NCI-H748 (cell line): ENCODE results near the gene KCNK13.
"Not testable (repeated sequence)": the region's sequence is repeated elsewhere in the genome, so short reads cannot be mapped to it uniquely, and the experiment has no call there.

Experiments used
- DNase-seq: peaks from one replicate; lab custom pipeline; 2025; ENCODE audit not compliant: unreplicated experiment; lab: John Stamatoyannopoulos, UW

The KCNK13 gene

GRCh38 chr14:90191154-90191553 is 129.4 kb downstream of the KCNK13 start:
- no peak for DNase-seq

DNA sequence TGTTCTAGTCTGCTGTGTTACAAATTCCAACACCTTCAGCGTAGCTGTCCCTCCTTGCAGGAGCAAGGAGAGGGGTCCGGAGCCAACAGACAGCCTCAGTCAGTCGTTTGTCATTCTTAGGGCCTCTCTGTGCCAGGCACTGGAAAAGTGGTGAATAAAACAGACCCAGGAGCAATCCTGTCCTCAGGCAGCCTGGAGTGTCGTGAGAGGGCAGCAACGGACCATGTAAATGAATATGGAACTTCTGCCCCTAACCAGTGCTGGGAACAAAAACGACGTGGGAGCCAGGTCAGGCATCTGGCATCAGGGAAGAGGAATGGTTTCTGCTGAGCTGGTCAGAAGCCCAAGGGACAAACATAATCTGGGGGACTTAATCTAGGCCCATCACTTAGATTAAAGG is 129.8 kb downstream of the KCNK13 start:
- no peak for DNase-seq

DNA sequence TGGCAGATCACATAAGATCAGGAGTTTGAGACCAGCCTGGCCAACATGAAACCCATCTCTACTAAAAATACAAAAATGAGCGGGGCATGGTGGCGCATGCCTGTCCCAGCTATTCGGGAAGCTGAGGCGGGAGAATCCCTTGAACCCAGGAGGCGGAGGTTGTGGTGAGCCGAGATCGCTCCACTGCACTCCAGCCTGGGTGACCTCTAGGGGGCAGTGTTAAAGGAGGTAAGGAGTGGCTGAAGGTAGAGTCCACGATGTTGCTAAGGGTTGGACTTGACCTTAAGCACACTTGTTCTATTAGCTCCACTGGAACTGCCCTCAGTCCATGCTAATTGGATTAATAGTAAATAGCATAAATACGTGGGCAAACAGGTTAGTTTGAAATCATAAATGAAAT is 132.1 kb downstream of the KCNK13 start:
- peak; percentile 44 for DNase-seq

DNA sequence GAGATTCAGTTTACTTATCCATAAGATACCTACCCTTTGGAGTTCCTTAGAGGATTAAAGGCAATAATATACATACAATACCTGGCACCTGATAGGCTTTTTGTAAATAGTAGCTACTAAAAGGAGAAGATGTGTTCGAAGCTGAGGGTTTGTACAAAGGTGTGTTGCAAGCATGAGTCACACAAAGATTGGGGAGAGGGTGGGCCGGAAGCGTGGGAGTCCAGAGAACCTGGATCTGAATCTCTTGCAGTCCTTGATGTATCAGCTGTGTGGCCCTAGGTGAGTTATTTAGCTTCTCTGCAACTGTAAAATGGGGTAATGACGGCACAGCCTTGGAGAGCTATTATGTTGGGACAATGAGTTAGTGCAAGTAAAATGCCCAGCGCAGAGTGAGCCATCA is 132.9 kb downstream of the KCNK13 start:
- DNase-seq, result no peak

DNA sequence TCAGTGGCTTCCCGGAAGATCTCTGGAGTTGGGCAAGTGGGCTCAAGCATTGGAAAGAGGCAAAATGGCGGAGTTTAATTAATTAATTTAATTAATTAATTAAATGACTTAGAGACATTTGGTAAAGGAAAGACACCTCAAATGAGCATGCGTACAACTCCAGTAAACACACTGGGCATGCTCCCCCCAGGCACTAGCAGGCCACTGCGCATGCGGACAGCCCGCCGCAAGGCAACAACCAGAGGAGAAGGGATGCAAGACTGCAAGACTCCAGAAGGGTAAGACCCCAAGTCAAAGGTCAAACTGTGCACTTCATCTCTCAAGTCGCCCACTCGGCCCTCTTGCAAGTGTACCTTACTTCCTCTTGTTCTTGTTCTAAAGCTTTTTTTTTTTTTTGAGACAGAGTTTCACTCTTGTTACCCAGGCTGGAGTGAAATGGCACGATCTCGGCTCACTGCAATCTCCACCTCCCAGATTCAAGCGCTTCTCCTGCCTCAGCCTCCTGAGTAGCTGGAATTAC is 136.8 kb downstream of the KCNK13 start:
- no peak for DNase-seq

DNA sequence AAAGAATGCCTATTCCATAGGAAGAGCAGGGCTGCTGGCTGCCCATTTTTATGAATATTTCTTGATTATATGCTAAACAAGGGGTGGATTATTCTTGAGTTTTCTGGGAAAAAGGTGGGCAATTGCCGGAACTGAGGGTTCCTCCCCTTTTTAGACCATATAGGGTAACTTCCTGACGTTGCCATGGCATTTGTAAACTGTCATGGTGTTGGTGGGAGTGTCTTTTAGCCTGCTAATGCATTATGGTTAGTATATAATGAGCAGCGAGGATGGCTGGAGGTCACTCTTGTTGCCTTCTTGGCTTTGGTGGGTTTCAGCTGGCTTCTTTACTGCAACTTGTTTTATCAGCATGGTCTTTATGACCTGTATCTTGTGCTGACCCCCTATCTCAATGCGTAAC is 138.8 kb downstream of the KCNK13 start:
- DNase-seq, result not testable (repeated sequence)

GRCh38 chr14:90201344-90201743 is 139.6 kb downstream of the KCNK13 start:
- DNase-seq, result peak; percentile 41

GRCh38 chr14:90204516-90204915 is 142.7 kb downstream of the KCNK13 start:
- peak; percentile 94 for DNase-seq

DNA sequence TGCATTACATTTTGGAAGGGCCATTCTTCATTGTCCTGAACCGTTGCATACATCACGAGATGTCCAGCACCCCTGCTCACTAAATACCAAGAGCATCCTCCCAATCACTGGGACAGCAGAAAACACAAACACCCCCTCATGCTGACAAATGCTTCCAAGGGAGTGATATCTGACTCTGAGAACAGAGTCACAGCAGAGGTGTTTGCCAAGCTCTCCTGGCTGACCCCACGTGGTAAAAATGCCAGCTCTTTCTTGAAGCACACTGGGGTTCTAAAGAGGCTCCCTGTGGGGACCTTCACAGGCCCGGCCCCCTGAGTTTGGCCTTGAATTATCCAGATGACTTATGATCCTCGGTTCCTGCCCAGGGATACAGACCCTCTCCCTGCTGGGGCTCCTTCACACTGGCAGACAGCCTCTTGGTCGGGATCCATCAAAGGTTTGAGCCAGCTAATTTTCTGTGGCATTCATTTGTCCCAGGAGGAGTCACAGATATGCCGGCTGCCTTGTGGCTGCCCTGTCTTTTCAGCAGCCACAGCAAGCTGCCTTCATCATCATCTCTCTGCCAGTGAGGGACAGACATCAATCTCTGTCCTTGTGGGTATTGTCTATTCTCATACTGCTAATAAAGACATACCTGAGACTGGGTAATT is 151.4 kb downstream of the KCNK13 start:
- no peak for DNase-seq

GRCh38 chr14:90228478-90228877 is 166.7 kb downstream of the KCNK13 start:
- no peak for DNase-seq

- not testable (repeated sequence) for DNase-seq
Measured at GRCh38 chr14:90229942-90230341, 168.1 kb downstream of the KCNK13 start.
